ENCODE data around the gene SKI. TPM values are rescaled to one million over a fixed set of nuclear protein-coding genes. Genes with fewer than 3 reads are reported as not detected.

SKI gene
- total and polyA plus RNA-seq, 10 of the 15 experiments (the other 5 are each of a cell fraction or from before 2014, with no cell fraction given): 0.03 to 14.9 (median 0.96) TPM

- FAIRE-seq (no peak), ATAC-seq (no peak), DNase-seq (ENCODE audit: low read depth, low spot score) (no peak)
- H4K20me1 ChIP-seq (ENCODE audit: control insufficient read depth, insufficient read depth): no peaks in the 10 kb centered on the region
- in situ Hi-C loops (cut with MboI) (no loop called here), intact Hi-C loops (cut with micrococcal nuclease; ENCODE audit: unreplicated experiment) (loop anchor here (10.0 kb wide), 1 partner anchor 241 kb away; no protein-coding TSS in a partner anchor)
- POLR2A ChIA-PET: no interaction called here
- H3K36me3 ChIP-seq (ENCODE audit: control insufficient read depth in 2 of 2, insufficient read depth in 2 of 2, low read length in 1 of 2): peaks cover 2 to 17% of the 10 kb centered on the region in 2 experiments; a peak in 3 of 4 replicates
- no peaks in the 10 kb centered on the region for H3K9me3 ChIP-seq (replicated peaks; ENCODE audit: control insufficient read depth, insufficient read depth, low read length)
- no peak overlapping the region for H3K4me3 ChIP-seq
- no TSS peak for BruUV-seq (replicated peaks)
- H3K79me2 ChIP-seq (ENCODE audit: control insufficient read depth, insufficient read depth, low read length): peaks cover 14% of the 10 kb centered on the region
- peaks cover 26% of the 10 kb centered on the region for H3K4me1 ChIP-seq (ENCODE audit: control insufficient read depth, insufficient read depth, low read length)
- H2AFZ ChIP-seq (ENCODE audit: control insufficient read depth, low read depth, low read length): no peak overlapping the region
- no peak overlapping the region for H3K27ac ChIP-seq (ENCODE audit: control insufficient read depth, insufficient read depth)
- SMC1A ChIA-PET (ENCODE audit: uncharacterized antibody, unreplicated experiment): no interaction called here
- no peak overlapping the region for H3K4me2 ChIP-seq (ENCODE audit: control insufficient read depth, insufficient read depth)
- TF ChIP-seq SKIL (IDR thresholded peaks at IDR 0.05; ENCODE audit: low read depth, poor library complexity, severe bottlenecking): no peak
- no peak for TF ChIP-seq BCL11A (IDR thresholded peaks at IDR 0.05; ENCODE audit: low read depth, low read length)
- TF ChIP-seq FOXK2 (IDR thresholded peaks at IDR 0.05): no peak
- TF ChIP-seq HDGF (IDR thresholded peaks at IDR 0.05): no peak
- no peak for TF ChIP-seq IRF4 (IDR thresholded peaks at IDR 0.05; ENCODE audit: low read depth, low read length)
- no peak for TF ChIP-seq RAD51 (IDR thresholded peaks at IDR 0.05)
- no peak for TF ChIP-seq LARP7 (IDR thresholded peaks at IDR 0.05)
- no peak for TF ChIP-seq NFXL1 (IDR thresholded peaks at IDR 0.05; ENCODE audit: borderline replicate concordance)
- no peak for TF ChIP-seq USF2 (IDR thresholded peaks at IDR 0.05; ENCODE audit: borderline replicate concordance, low read depth, low read length)
- no peak for TF ChIP-seq CREB1 (IDR thresholded peaks at IDR 0.05; ENCODE audit: low read depth)
- TF ChIP-seq FOXM1 (IDR thresholded peaks at IDR 0.05; ENCODE audit: low read depth, low read length): no peak
- no peak for TF ChIP-seq BRCA1 (IDR thresholded peaks at IDR 0.05; ENCODE audit: low read depth, low read length)
- no peak for TF ChIP-seq CHD1 (IDR thresholded peaks at IDR 0.05; ENCODE audit: low read depth, low read length)
- no peak for TF ChIP-seq ATF2 (IDR thresholded peaks at IDR 0.05; ENCODE audit: low read length)
- TF ChIP-seq MAX (IDR thresholded peaks at IDR 0.05; ENCODE audit: low read depth, low read length): no peak
- no peak for TF ChIP-seq SMAD1 (IDR thresholded peaks at IDR 0.05; ENCODE audit: low read depth, partially characterized antibody)
- no peak for TF ChIP-seq MTA3 (IDR thresholded peaks at IDR 0.05; ENCODE audit: borderline replicate concordance, low read length)
- no peak for TF ChIP-seq SP1 (IDR thresholded peaks at IDR 0.05; ENCODE audit: low read depth, low read length)
- TF ChIP-seq RBBP5 (conservative IDR thresholded peaks at IDR 0.05): no peak
- WGBS (ENCODE audit: insufficient coverage, insufficient replicate concordance, low lambda C conversion rate, missing lambda C conversion rate): 95% methylated on average over 22 of the region's 22 CpGs
- CTCF ChIA-PET: no interaction called here
- RAD21 ChIA-PET (ENCODE audit: unreplicated experiment): no interaction called here
- H3K9ac ChIP-seq (ENCODE audit: control insufficient read depth, insufficient read depth, low read length): no peak overlapping the region
- H3K27me3 ChIP-seq (replicated peaks in 1 of 2; ENCODE audit: control insufficient read depth in 2 of 2, insufficient read depth in 2 of 2, low read length in 1 of 2): no peaks in the 10 kb centered on the region
These were observed 76.2 kb downstream of the SKI start for GRCh38 chr1:2304282-2304681.
